HCT116 (cell line): ENCODE results near the gene MGA. TPM values are rescaled to one million over a fixed set of nuclear protein-coding genes. Genes with fewer than 3 reads are reported as not detected.

Experiments used
- ATAC-seq: fragments of 200-7000 bp; cut with Tn5 transposase; 2 replicates; pipeline ENCODE4 v1.9.1; 2020; ENCODE audit warnings: mild to moderate bottlenecking, moderate library complexity
- BruUV-seq: library from RNA; stranded (reverse); fragments of 400-500 nt; replicated peaks from 2 replicates; lab custom pipeline; 2021; lab: Mats Ljungman, UMichigan
- CTCF ChIA-PET: fragments of 300-600 bp; sonication (Branson Sonifier 250); formaldehyde crosslinking; loops from one replicate; lab custom pipeline; 2021; ENCODE audit warnings: antibody characterized with exemption; lab: Charles Lee
- POLR2A ChIA-PET: fragments of 300-600, 350-600 bp; sonication (Branson Sonifier 250); formaldehyde crosslinking; loops from one replicate; lab custom pipeline; 2021; ENCODE audit warnings: antibody characterized with exemption; lab: Charles Lee
- RAD21 ChIA-PET, 2 experiments: fragments of 300-600 bp; sonication (Branson Sonifier 250); formaldehyde crosslinking; loops; one replicate each; lab custom pipeline; 2023; ENCODE audit warnings: low total read pairs in 2 of 2; ENCODE audit not compliant: uncharacterized antibody in 2 of 2, unreplicated experiment in 2 of 2, low non-redundant PET in 1 of 2; lab: Charles Lee
- DNase-seq: peaks from one replicate; pipeline ENCODE4 v3.0.0-alpha.2; 2010; ENCODE audit warnings: low read depth, low spot score
- H2AFZ ChIP-seq: fragments of 200-600 bp; shearing (Covaris generic), sonication (generic); 2 replicates; pipeline ENCODE4 v1.6.1; 2017; ENCODE audit warnings: low read depth, mixed run types, mixed read lengths, antibody characterized with exemption, low read length; ENCODE audit not compliant: poor library complexity, severe bottlenecking
- H3K27ac ChIP-seq: 2 replicates; pipeline ENCODE4 v1.5.1; 2012; ENCODE audit warnings: low read depth, low read length
- H3K27me3 ChIP-seq: fragments of 200-600 bp; sonication (generic); 2 replicates; pipeline ENCODE4 v1.6.1; 2016; ENCODE audit warnings: mixed run types, low read length, mixed read lengths; ENCODE audit not compliant: insufficient read depth
- H3K36me3 ChIP-seq, 2 experiments: fragments of 200-500 bp in 1 of 2; fragments of 200-600 bp in 1 of 2; sonication (Bioruptor generic) in 1 of 2; sonication (generic) in 1 of 2; 2 replicates each; pipeline versions ENCODE4 v1.5.1 to v1.6.1; 2014 to 2016; ENCODE audit warnings: low read length in 2 of 2, inconsistent platforms in 1 of 2, mixed read lengths in 1 of 2, mixed run types in 1 of 2; ENCODE audit not compliant: insufficient read depth in 2 of 2, control insufficient read depth in 1 of 2
- H3K4me1 ChIP-seq, 2 experiments: fragments of 200-600 bp in 1 of 2; sonication (generic) in 1 of 2; 2 replicates each; pipeline versions ENCODE4 v1.5.1 to v1.6.1; 2012 to 2017; ENCODE audit warnings: low read length in 2 of 2, inconsistent platforms in 1 of 2, mild to moderate bottlenecking in 1 of 2, mixed read lengths in 1 of 2, mixed run types in 1 of 2, moderate library complexity in 1 of 2; ENCODE audit not compliant: insufficient read depth in 2 of 2, control insufficient read depth in 1 of 2
- H3K4me2 ChIP-seq: fragments of 200-600 bp; sonication (generic); 2 replicates; pipeline ENCODE4 v1.6.1; 2017; ENCODE audit warnings: mixed run types, low read length, mixed read lengths
- H3K4me3 ChIP-seq, 2 experiments: fragments of 200-600 bp in 1 of 2; sonication (generic) in 1 of 2; replicated peaks in 1 of 2; 2 replicates each; pipeline ENCODE4 v1.5.1; 2011 to 2016; ENCODE audit warnings: low read length in 2 of 2, control low read depth in 1 of 2, low read depth in 1 of 2, mild to moderate bottlenecking in 1 of 2, mixed read lengths in 1 of 2, mixed run types in 1 of 2
- H3K79me2 ChIP-seq: fragments of 200-600 bp; sonication (generic); 2 replicates; pipeline ENCODE4 v1.6.1; 2017; ENCODE audit warnings: mild to moderate bottlenecking, mixed run types, low read length, moderate library complexity, mixed read lengths; ENCODE audit not compliant: insufficient read depth
- H3K9ac ChIP-seq: fragments of 200-600 bp; sonication (generic); 2 replicates; pipeline ENCODE4 v1.6.1; 2016; ENCODE audit warnings: low read length, mixed read lengths
- H3K9me2 ChIP-seq: fragments of 200-600 bp; sonication (generic), shearing (Covaris generic); 2 replicates; pipeline ENCODE4 v1.6.1; 2017; ENCODE audit warnings: mixed run types, mild to moderate bottlenecking, moderate library complexity; ENCODE audit not compliant: insufficient read depth
- H3K9me3 ChIP-seq, 2 experiments: fragments of 200-500 bp in 1 of 2; fragments of 200-600 bp in 1 of 2; sonication (Bioruptor generic) in 1 of 2; sonication (generic) in 1 of 2; 2 replicates each; pipeline ENCODE4 v1.6.1; 2014 to 2017; ENCODE audit warnings: low read length in 2 of 2, mixed read lengths in 2 of 2, inconsistent platforms in 1 of 2, low read depth in 1 of 2, mild to moderate bottlenecking in 1 of 2, mixed run types in 1 of 2, moderate library complexity in 1 of 2; ENCODE audit not compliant: control insufficient read depth in 1 of 2, insufficient read depth in 1 of 2
- H4K20me1 ChIP-seq: fragments of 200-600 bp; sonication (generic), shearing (Covaris generic); 2 replicates; pipeline ENCODE4 v1.6.1; 2017; ENCODE audit warnings: mixed run types, mild to moderate bottlenecking, moderate library complexity; ENCODE audit not compliant: insufficient read depth
- RAD21 ChIP-seq: IDR thresholded peaks from 2 replicates; pipeline ENCODE4 v1.6.1; 2012; ENCODE audit warnings: low read depth, mild to moderate bottlenecking
- SRF ChIP-seq: IDR thresholded peaks from 2 replicates; pipeline ENCODE4 v1.6.1; 2012; ENCODE audit warnings: low read depth
- ZNF274 ChIP-seq: fragments of 200-500 bp; sonication (Bioruptor generic); IDR thresholded peaks from 2 replicates; pipeline ENCODE4 v1.6.1; 2014; ENCODE audit warnings: mild to moderate bottlenecking, low read depth, low read length, inconsistent platforms
- intact Hi-C: fragments of 100-400 bp; cut with micrococcal nuclease; formaldehyde crosslinking; loops from 2 replicates; pipeline ENCODE4 v1.10.0; 2022
- total RNA-seq: library from RNA; stranded (reverse); gene quantifications from one replicate; pipeline ENCODE4 v1.2.1, GENCODE V29; 2021; ENCODE audit not compliant: unreplicated experiment
- TF ChIP-seq, protein P1 (sequence below), 3 experiments: fragments of 200-600 bp in 1 of 3; sonication (generic) in 1 of 3; IDR thresholded peaks in 2 of 3; conservative IDR thresholded peaks in 1 of 3; 2 replicates each; pipeline ENCODE4 v1.5.1; 2012 to 2017; ENCODE audit warnings: low read depth in 2 of 3, low read length in 2 of 3, antibody characterized with exemption in 1 of 3, borderline replicate concordance in 1 of 3, control low read depth in 1 of 3, mild to moderate bottlenecking in 1 of 3, mixed read lengths in 1 of 3, mixed run types in 1 of 3, moderate library complexity in 1 of 3; ENCODE audit not compliant: insufficient read depth in 1 of 3

MGA gene
- total RNA-seq, 1 experiment from 2014 or later = 28.9 TPM

GRCh38 chr15:41811432-41812195 is 151.4 kb downstream of the MGA start:
- Histone ChIP-seq H3K4me2 (no peak overlapping the region), H3K9me3 (no peaks in the 10 kb centered on the region), H3K79me2 (no peaks in the 10 kb centered on the region), H3K27ac (no peak overlapping the region), H3K36me3 (peaks cover 0 to 6% of the 10 kb centered on the region in 2 experiments; a peak in 1 of 4 replicates), H3K4me1 (peaks cover 6 to 12% of the 10 kb centered on the region in 2 experiments; a peak in 3 of 4 replicates), H3K4me3 (no peak overlapping the region), H3K27me3 (no peaks in the 10 kb centered on the region), H2AFZ (no peak overlapping the region)
- BruUV-seq = no TSS peak
- peak; percentile 92 for ATAC-seq
- no peak for TF ChIP-seq SRF
- TF ChIP-seq, protein P1, sequence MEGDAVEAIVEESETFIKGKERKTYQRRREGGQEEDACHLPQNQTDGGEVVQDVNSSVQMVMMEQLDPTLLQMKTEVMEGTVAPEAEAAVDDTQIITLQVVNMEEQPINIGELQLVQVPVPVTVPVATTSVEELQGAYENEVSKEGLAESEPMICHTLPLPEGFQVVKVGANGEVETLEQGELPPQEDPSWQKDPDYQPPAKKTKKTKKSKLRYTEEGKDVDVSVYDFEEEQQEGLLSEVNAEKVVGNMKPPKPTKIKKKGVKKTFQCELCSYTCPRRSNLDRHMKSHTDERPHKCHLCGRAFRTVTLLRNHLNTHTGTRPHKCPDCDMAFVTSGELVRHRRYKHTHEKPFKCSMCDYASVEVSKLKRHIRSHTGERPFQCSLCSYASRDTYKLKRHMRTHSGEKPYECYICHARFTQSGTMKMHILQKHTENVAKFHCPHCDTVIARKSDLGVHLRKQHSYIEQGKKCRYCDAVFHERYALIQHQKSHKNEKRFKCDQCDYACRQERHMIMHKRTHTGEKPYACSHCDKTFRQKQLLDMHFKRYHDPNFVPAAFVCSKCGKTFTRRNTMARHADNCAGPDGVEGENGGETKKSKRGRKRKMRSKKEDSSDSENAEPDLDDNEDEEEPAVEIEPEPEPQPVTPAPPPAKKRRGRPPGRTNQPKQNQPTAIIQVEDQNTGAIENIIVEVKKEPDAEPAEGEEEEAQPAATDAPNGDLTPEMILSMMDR (IDR thresholded peaks at IDR 0.05 in 2 of 3, conservative IDR thresholded peaks at IDR 0.05 in 1 of 3; ENCODE audit: borderline replicate concordance in 1 of 3, insufficient read depth in 1 of 3, low read depth in 2 of 3, low read length in 2 of 3) = peak; percentile 90 to 94 (median 91)
- TF ChIP-seq ZNF274 = no peak
- TF ChIP-seq RAD21 = peak; percentile 95
- TF ChIP-seq, all 23 proteins: peak for 2
- Histone ChIP-seq H4K20me1 (no peaks in the 10 kb centered on the region), H3K9ac (no peak overlapping the region), H3K9me2 (no peaks in the 10 kb centered on the region)
- DNase-seq = peak; percentile 46
- ChIA-PET CTCF (interaction anchor here (0.8 to 5.7 kb wide), 8 partner anchors 23 to 345 kb away, joined by 3 to 125 read pairs (median 4); partner anchors contain the start of gene MAPKBP1), POLR2A (interaction anchor here (1.4 to 2.5 kb wide), 2 partner anchors 38 to 208 kb away, joined by 5 to 12 read pairs; partner anchors contain the start of gene MAPKBP1), RAD21 (interaction anchor here (0.6 to 2.5 kb wide), 6 partner anchors 37 to 346 kb away, joined by 3 to 15 read pairs (median 5); partner anchors contain the start of gene MAPKBP1 (in 2 of the 2))
- intact Hi-C loops = loop anchor here (1.0 to 2.0 kb wide), 6 partner anchors 39 to 346 kb away; no protein-coding TSS in a partner anchor
